Ectodermal cell (in vitro differentiated cells): ENCODE data around the gene THSD4.

Experiments used
- H3K27ac ChIP-seq: 2 replicates; pipeline ENCODE4 v1.7.0; 2013; ENCODE audit warnings: mild to moderate bottlenecking, low read depth, low read length; ENCODE audit not compliant: insufficient read depth, poor library complexity, severe bottlenecking
- H3K27me3 ChIP-seq: 2 replicates; pipeline ENCODE4 v1.7.0; 2013; ENCODE audit warnings: mild to moderate bottlenecking, low read length; ENCODE audit not compliant: insufficient read depth, control insufficient read depth, poor library complexity, severe bottlenecking
- H3K36me3 ChIP-seq: one replicate; pipeline ENCODE4 v1.7.0; 2013; ENCODE audit warnings: low read length; ENCODE audit not compliant: control insufficient read depth, insufficient read depth
- H3K4me1 ChIP-seq: one replicate; pipeline ENCODE4 v1.7.0; 2013; ENCODE audit warnings: low read length; ENCODE audit not compliant: control insufficient read depth, insufficient read depth
- H3K4me3 ChIP-seq: 2 replicates; pipeline ENCODE4 v1.7.0; 2013; ENCODE audit warnings: low read depth, low read length, control low read depth; ENCODE audit not compliant: insufficient read depth
- H3K9me3 ChIP-seq: 2 replicates; pipeline ENCODE4 v1.7.0; 2013; ENCODE audit warnings: mild to moderate bottlenecking, low read length, moderate library complexity; ENCODE audit not compliant: control insufficient read depth
- WGBS, 2 experiments: methylation state at CpG; one replicate each; pipeline ENCODE4 v1.1.7; 2013; ENCODE audit warnings: missing lambda C conversion rate in 2 of 2; 5-methylcytosine and 5-hydroxymethylcytosine counted together

Gene THSD4

DNA sequence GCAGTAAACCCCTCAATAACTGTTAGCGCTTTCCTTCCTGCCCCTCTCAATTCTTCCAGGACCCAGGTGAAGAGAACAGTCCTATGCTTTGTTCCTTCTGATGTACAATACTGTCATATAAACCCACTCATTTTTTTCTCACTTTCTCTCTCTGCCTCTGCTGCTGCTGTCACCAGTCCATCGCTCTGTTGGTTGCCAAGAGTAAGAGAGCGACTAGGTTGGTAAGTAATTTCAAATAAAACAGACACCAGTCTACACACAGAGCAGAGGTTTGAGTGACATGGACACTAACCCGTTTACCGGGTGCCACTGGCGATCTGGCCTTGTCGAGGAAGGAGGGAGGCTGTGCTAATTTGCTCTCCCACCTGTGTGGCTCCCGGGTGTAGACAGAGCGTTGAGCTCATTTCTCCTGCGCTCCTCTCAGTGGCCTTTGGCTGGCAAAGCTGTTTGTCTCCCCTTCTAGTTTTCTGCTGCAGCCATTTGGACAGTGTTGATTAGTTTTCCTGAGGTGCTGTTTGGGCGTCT is 215.4 kb downstream of the THSD4 start:
- WGBS, 2 experiments: 87 to 89% methylated on average over 11 of the region's 11 CpGs

DNA sequence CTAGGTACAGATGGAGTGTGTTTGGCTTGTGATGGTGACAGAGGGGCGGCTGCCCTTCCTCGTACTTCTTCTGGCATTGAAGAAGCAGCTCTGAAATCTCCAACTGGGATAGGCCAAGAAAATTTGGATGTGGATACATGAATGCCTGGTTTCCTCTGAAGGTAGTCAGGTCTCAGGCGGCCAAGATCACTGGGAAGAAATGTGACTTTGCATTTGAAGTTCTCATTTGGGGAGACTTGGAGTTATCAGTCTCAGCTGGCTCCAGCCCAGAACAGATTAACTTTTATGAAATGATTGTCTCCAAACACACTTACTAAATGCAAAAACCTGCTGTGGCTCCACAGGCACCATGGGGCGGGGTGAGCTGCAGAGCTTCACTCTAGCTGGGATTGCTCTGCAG is 215.9 kb downstream of the THSD4 start:
- 93 to 97% methylated on average over 4 of the region's 4 CpGs for WGBS, 2 experiments
- H3K4me1 ChIP-seq: no peaks in the 10 kb centered on the region
- H3K27me3 ChIP-seq: no peaks in the 10 kb centered on the region

More for the DNA sequence above, 215.4 kb downstream of the THSD4 start:
- H3K36me3 ChIP-seq: no peaks in the 10 kb centered on the region
- H3K4me3 ChIP-seq: no peak overlapping the region
- H3K27me3 ChIP-seq: no peaks in the 10 kb centered on the region
- H3K9me3 ChIP-seq: no peaks in the 10 kb centered on the region
- no peaks in the 10 kb centered on the region for H3K4me1 ChIP-seq
- H3K27ac ChIP-seq: no peak overlapping the region

DNA sequence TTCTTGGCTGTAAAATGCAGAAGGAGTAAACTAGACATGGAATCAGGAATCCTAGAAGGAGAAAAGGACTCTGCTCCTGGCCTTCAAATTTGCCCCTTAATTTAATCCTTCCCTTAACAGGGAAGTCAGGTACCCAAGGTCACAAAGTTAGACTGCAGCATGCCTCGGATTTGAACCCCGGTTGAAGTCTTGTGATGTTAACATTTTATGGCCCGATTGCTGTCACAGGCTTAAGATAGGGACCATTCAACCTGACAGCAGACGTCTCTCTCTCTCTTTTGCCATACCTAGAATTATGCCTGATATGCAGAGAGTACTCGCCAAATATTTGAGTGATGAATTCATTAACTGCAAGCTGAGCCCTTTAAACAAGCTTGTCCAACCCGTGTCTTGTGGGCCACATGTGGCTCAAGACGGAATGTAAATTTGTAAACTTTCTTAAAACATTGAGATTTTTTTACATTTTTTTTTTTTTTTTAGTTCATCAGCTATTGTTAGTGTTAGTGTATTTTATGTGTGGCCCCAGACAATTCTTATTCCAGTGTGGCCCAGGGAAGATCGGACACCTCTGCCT is 217.2 kb downstream of the THSD4 start:
- Histone ChIP-seq H3K27ac (no peak overlapping the region), H3K4me3 (no peak overlapping the region), H3K27me3 (no peaks in the 10 kb centered on the region), H3K36me3 (no peaks in the 10 kb centered on the region), H3K4me1 (no peaks in the 10 kb centered on the region), H3K9me3 (no peaks in the 10 kb centered on the region)
- 95 to 97% methylated on average over 7 to 8 of the region's 8 CpGs for WGBS, 2 experiments

More for the DNA sequence above, 215.9 kb downstream of the THSD4 start:
- Histone ChIP-seq H3K4me3 (no peak overlapping the region), H3K27ac (no peak overlapping the region), H3K9me3 (no peaks in the 10 kb centered on the region), H3K36me3 (no peaks in the 10 kb centered on the region)

DNA sequence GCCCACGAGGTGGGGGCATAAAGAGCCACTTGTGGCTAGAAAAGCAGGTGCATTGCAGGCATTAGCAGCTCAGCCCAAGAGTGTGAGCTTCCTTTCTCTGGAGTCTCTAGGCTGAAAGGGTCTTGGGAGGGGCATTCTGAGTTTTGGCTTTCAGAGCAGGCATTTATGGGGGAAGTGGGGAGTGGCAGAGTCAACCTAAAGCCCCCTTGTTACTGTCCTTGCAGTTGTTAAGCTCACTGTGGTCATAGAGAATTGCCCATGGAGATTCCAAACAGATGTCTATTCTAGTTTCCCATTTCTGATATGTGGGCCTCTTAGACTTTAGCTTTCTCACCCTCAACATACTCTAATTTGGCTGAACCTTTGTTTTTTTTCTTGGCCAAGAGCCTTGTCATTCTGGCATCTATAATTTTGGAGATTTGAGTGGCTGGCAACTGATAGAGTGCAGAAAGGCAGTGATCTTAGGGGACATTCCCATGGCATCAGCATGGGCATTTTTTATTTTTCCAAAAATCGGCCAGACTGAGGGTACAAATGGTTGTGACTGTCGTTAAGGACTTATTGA is 217.9 kb downstream of the THSD4 start:
- no peaks in the 10 kb centered on the region for H3K9me3 ChIP-seq
- no peak overlapping the region for H3K27ac ChIP-seq
- H3K4me3 ChIP-seq: no peak overlapping the region
- 88 to 93% methylated on average over 3 of the region's 3 CpGs for WGBS, 2 experiments
- no peaks in the 10 kb centered on the region for H3K36me3 ChIP-seq
- no peaks in the 10 kb centered on the region for H3K27me3 ChIP-seq
- H3K4me1 ChIP-seq: no peaks in the 10 kb centered on the region

DNA sequence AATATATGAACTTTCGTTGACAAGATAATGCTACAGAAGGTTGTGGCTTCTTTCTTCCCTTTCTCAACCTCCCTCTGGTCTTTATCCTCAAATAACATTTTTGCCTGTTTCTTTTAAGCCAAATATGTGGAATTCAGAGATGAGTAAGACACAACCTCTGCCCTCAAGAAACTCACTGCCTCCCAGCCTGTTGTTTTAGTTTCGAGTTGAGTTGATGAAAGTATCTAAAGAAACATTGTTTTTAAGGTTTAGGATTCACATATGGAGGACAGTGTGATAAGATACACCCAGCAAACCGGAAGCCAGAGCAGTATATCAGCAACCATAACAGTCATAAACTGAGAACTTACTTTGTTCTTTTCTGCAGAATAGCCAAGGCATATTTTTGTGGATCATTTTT is 218.6 kb downstream of the THSD4 start:
- WGBS, 2 experiments: 100% methylated on average over 3 of the region's 3 CpGs
- Histone ChIP-seq H3K4me3 (no peak overlapping the region), H3K9me3 (no peaks in the 10 kb centered on the region), H3K27me3 (no peaks in the 10 kb centered on the region), H3K4me1 (no peaks in the 10 kb centered on the region), H3K27ac (no peak overlapping the region), H3K36me3 (no peaks in the 10 kb centered on the region)

DNA sequence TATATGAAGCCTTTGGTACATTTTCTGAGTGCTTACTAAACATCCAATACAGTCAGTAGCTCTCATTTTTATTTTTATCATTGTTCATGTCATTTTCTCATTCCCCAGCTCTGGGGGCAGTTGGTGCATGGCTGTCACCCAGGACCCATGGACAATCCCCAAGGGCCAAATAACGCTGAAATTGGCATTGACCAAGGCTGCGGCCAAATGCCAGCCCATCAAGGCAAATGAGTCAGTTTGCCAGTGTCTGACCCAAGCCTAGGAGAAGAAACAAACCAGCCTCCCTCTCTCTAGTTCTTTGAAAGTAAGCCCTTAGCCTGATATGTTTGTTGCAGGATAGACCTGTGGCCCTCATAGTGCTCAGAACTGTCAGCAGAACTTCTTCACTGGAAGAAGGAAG is 219.2 kb downstream of the THSD4 start:
- Histone ChIP-seq H3K9me3 (no peaks in the 10 kb centered on the region), H3K4me1 (no peaks in the 10 kb centered on the region), H3K36me3 (no peaks in the 10 kb centered on the region), H3K4me3 (no peak overlapping the region), H3K27me3 (no peaks in the 10 kb centered on the region), H3K27ac (no peak overlapping the region)
- WGBS, 2 experiments: 93 to 96% methylated on average over 2 of the region's 2 CpGs

DNA sequence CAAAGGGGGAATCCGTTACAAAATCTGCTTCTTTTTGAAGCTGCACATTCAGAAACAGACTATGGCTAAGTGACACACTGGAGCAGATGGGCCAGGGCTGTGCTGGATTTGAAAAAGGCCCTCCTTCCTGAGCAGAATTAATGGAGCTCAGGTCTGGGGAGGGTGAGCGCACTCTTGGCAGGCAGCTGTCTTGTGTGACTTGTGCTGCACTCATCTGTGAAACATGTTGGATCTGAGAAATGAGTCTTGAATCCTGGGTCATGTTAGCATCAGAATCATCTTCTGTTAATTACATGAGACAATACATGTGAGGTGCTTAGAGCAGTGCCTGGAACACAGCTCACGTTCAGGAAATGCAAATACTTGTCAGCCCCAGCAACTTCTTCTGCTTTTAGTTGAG is 219.6 kb downstream of the THSD4 start:
- no peak overlapping the region for H3K4me3 ChIP-seq
- 88 to 93% methylated on average over 3 of the region's 3 CpGs for WGBS, 2 experiments
- H3K9me3 ChIP-seq: no peaks in the 10 kb centered on the region
- no peaks in the 10 kb centered on the region for H3K27me3 ChIP-seq
- no peak overlapping the region for H3K27ac ChIP-seq
- no peaks in the 10 kb centered on the region for H3K36me3 ChIP-seq
- no peaks in the 10 kb centered on the region for H3K4me1 ChIP-seq

DNA sequence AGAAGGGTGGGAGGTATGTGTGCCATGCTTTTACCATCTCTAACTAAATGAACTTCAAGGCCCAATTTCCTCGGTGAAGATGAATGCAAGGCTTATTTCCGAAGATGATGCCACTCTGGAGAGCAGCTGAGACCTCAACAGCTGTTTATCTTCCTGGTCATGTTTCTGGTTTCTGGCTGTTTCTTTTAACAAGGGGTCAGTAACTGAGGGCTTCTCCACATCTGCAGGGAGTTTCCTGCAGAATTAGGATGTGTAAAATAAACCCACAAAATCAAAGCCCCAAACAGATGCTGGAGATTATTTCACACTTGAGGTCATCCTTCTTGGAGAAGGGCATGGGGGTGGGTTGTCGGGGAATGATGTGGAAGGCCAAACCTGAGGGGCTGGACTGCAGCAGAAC is 220.3 kb downstream of the THSD4 start:
- no peak overlapping the region for H3K27ac ChIP-seq
- H3K27me3 ChIP-seq: no peaks in the 10 kb centered on the region
- H3K4me1 ChIP-seq: no peaks in the 10 kb centered on the region
- H3K36me3 ChIP-seq: no peaks in the 10 kb centered on the region
- 92 to 95% methylated on average over 3 of the region's 3 CpGs for WGBS, 2 experiments
- no peak overlapping the region for H3K4me3 ChIP-seq
- H3K9me3 ChIP-seq: no peaks in the 10 kb centered on the region

DNA sequence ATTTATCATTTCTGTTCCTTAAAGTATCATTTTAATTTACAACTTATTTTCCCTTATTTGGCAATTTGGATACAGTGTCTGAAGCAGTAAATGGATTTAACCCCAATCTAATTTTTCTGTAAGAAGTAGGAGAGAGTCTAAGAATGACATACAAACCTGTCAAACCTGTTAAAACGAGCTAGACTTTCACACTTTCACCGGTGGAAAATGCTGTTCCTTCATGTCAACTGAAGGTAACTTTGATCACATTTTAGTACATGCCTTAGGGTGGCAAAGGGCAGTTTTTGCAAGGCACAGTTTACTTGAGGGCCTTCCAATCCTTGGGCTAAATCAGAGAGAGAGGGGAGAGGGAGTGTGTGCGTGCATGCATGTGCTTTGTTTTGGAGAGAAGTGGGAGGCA is 221.4 kb downstream of the THSD4 start:
- Histone ChIP-seq H3K36me3 (no peaks in the 10 kb centered on the region), H3K27ac (no peak overlapping the region)
- WGBS, 2 experiments: 91 to 93% methylated on average over 3 of the region's 3 CpGs

DNA sequence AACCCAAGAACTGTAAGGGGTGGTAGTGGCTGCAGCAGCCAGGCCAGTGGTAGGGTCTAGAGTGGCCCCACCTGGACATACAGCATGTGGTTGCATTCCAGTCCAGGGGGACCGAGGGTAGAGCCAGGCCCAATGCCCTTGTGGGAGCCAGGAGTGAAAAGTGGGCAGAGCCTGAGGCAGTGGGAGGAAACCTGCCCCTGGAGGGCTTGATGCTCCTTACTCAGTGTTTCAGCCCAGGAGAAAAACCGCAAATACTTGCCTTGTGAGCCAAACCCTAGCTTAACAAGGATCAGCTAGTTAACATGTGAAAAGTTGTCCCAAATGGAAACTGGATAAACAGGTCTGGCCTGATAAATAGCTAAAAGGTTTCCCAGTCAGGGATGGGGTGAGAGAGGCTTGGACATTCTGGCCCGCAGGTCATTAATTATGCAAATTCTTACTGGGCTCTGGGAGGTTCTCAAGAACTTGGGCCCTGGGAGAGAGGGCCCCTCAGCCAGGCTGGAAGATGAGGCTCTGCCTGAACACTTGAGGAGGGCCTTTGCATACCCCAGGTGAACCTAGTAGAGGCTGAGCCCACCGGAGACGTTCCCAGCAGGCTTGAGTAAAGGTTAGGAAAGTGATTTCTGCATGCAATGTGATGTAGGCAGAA is 222.1 kb downstream of the THSD4 start:
- H3K27ac ChIP-seq: no peak overlapping the region
- no peaks in the 10 kb centered on the region for H3K36me3 ChIP-seq
- H3K27me3 ChIP-seq: no peaks in the 10 kb centered on the region
- H3K4me1 ChIP-seq: no peaks in the 10 kb centered on the region
- no peak overlapping the region for H3K4me3 ChIP-seq
- WGBS, 2 experiments: 85 to 86% methylated on average over 5 of the region's 5 CpGs
- H3K9me3 ChIP-seq: no peaks in the 10 kb centered on the region

More for the DNA sequence above, 221.4 kb downstream of the THSD4 start:
- Histone ChIP-seq H3K4me1 (no peaks in the 10 kb centered on the region), H3K9me3 (no peaks in the 10 kb centered on the region), H3K4me3 (no peak overlapping the region), H3K27me3 (no peaks in the 10 kb centered on the region)
